ENCODE measurements around the gene TCF4. TPM values are rescaled to one million over a fixed set of nuclear protein-coding genes. Genes with fewer than 3 reads are reported as not detected.

TCF4 gene
- total RNA-seq, 1 experiment from 2014 or later: 104 TPM

DNA sequence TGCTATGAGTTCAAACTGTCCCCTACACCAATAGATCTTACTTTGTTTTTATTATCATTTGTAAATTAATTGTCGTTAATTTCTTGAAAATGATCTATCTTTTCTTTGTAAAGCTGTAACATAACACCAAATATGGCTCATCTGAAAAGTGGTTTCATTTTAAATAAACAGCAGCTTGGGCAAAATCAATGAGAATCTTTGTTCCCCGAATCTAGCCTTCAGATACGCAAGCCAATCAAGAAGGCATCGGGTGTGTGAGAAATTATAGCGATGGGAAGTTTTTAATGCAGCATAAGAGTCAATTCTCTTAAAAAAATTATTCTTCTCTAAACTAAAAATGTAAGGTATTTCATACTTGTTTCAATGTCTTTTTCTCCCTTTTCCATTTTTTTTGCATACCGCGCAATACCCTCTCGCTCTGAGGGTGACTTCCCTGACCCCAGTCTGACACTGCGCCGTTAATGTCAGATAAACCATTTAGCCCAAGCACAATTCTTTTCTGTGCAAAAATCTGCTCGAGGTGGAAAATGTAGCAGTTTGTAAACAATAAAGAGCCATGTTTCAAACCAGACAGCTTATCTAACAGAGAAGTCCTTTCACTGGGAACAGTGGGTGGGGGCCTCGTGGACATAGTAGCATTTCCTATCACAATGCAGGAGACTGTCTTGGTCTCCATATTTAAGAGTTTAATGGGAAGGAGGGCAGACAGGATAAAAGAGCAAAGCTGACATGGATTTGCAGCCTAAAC is 129.4 kb downstream of the TCF4 start (continued):
- TF ChIP-seq, protein P1, sequence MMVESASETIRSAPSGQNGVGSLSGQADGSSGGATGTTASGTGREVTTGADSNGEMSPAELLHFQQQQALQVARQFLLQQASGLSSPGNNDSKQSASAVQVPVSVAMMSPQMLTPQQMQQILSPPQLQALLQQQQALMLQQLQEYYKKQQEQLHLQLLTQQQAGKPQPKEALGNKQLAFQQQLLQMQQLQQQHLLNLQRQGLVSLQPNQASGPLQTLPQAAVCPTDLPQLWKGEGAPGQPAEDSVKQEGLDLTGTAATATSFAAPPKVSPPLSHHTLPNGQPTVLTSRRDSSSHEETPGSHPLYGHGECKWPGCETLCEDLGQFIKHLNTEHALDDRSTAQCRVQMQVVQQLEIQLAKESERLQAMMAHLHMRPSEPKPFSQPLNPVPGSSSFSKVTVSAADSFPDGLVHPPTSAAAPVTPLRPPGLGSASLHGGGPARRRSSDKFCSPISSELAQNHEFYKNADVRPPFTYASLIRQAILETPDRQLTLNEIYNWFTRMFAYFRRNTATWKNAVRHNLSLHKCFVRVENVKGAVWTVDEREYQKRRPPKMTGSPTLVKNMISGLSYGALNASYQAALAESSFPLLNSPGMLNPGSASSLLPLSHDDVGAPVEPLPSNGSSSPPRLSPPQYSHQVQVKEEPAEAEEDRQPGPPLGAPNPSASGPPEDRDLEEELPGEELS (CRISPR knock-in tag; IDR thresholded peaks at IDR 0.05): no peak
- TF ChIP-seq ZNF396 (CRISPR knock-in tag; IDR thresholded peaks at IDR 0.05; ENCODE audit: borderline replicate concordance) (no peak), ESRRA (CRISPR knock-in tag; IDR thresholded peaks at IDR 0.05; ENCODE audit: borderline replicate concordance) (no peak), ZNF263 (CRISPR knock-in tag; IDR thresholded peaks at IDR 0.05; ENCODE audit: low read depth) (no peak)
- TF ChIP-seq, protein P2, sequence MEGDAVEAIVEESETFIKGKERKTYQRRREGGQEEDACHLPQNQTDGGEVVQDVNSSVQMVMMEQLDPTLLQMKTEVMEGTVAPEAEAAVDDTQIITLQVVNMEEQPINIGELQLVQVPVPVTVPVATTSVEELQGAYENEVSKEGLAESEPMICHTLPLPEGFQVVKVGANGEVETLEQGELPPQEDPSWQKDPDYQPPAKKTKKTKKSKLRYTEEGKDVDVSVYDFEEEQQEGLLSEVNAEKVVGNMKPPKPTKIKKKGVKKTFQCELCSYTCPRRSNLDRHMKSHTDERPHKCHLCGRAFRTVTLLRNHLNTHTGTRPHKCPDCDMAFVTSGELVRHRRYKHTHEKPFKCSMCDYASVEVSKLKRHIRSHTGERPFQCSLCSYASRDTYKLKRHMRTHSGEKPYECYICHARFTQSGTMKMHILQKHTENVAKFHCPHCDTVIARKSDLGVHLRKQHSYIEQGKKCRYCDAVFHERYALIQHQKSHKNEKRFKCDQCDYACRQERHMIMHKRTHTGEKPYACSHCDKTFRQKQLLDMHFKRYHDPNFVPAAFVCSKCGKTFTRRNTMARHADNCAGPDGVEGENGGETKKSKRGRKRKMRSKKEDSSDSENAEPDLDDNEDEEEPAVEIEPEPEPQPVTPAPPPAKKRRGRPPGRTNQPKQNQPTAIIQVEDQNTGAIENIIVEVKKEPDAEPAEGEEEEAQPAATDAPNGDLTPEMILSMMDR (IDR thresholded peaks at IDR 0.05): no peak
- TF ChIP-seq, protein P3, sequence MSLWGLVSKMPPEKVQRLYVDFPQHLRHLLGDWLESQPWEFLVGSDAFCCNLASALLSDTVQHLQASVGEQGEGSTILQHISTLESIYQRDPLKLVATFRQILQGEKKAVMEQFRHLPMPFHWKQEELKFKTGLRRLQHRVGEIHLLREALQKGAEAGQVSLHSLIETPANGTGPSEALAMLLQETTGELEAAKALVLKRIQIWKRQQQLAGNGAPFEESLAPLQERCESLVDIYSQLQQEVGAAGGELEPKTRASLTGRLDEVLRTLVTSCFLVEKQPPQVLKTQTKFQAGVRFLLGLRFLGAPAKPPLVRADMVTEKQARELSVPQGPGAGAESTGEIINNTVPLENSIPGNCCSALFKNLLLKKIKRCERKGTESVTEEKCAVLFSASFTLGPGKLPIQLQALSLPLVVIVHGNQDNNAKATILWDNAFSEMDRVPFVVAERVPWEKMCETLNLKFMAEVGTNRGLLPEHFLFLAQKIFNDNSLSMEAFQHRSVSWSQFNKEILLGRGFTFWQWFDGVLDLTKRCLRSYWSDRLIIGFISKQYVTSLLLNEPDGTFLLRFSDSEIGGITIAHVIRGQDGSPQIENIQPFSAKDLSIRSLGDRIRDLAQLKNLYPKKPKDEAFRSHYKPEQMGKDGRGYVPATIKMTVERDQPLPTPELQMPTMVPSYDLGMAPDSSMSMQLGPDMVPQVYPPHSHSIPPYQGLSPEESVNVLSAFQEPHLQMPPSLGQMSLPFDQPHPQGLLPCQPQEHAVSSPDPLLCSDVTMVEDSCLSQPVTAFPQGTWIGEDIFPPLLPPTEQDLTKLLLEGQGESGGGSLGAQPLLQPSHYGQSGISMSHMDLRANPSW (CRISPR knock-in tag; conservative IDR thresholded peaks at IDR 0.05; ENCODE audit: low read depth): no peak
- TF ChIP-seq, protein P4, sequence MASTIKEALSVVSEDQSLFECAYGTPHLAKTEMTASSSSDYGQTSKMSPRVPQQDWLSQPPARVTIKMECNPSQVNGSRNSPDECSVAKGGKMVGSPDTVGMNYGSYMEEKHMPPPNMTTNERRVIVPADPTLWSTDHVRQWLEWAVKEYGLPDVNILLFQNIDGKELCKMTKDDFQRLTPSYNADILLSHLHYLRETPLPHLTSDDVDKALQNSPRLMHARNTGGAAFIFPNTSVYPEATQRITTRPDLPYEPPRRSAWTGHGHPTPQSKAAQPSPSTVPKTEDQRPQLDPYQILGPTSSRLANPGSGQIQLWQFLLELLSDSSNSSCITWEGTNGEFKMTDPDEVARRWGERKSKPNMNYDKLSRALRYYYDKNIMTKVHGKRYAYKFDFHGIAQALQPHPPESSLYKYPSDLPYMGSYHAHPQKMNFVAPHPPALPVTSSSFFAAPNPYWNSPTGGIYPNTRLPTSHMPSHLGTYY (CRISPR knock-in tag; IDR thresholded peaks at IDR 0.05): no peak

DNA sequence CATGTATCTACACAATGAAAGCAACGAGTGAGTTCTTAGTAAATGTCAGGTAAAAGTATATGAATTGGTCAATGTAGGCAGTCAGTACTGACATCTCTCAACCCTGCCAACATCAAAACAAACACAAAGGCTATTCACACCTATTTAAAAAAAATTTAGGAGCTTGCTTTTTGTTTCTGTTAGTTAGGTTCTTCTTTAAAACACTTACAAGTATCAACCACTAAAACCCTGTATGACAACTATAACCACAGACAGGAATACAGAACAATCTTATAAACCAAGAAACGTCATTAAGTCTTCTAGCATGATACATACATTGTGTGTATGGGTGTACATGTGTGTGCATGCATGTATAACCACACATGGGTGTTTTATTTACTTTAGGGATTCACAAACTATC is 131.0 kb downstream of the TCF4 start:
- POLR2A ChIA-PET: interaction anchor here (0.6 kb wide), 1 partner anchor 130 kb away, joined by 4 read pairs; no protein-coding TSS in a partner anchor
- 0 out of 2 replicates have a peak, but pooled peaks cover 9% of the 10 kb centered on the region for H3K36me3 Mint-ChIP-seq
- TF ChIP-seq, protein P5, sequence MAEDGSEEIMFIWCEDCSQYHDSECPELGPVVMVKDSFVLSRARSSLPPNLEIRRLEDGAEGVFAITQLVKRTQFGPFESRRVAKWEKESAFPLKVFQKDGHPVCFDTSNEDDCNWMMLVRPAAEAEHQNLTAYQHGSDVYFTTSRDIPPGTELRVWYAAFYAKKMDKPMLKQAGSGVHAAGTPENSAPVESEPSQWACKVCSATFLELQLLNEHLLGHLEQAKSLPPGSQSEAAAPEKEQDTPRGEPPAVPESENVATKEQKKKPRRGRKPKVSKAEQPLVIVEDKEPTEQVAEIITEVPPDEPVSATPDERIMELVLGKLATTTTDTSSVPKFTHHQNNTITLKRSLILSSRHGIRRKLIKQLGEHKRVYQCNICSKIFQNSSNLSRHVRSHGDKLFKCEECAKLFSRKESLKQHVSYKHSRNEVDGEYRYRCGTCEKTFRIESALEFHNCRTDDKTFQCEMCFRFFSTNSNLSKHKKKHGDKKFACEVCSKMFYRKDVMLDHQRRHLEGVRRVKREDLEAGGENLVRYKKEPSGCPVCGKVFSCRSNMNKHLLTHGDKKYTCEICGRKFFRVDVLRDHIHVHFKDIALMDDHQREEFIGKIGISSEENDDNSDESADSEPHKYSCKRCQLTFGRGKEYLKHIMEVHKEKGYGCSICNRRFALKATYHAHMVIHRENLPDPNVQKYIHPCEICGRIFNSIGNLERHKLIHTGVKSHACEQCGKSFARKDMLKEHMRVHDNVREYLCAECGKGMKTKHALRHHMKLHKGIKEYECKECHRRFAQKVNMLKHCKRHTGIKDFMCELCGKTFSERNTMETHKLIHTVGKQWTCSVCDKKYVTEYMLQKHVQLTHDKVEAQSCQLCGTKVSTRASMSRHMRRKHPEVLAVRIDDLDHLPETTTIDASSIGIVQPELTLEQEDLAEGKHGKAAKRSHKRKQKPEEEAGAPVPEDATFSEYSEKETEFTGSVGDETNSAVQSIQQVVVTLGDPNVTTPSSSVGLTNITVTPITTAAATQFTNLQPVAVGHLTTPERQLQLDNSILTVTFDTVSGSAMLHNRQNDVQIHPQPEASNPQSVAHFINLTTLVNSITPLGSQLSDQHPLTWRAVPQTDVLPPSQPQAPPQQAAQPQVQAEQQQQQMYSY (CRISPR knock-in tag; IDR thresholded peaks at IDR 0.05): no peak
- TF ChIP-seq ZNF121 (CRISPR knock-in tag; IDR thresholded peaks at IDR 0.05): no peak
- no peak for TF ChIP-seq JAZF1 (CRISPR knock-in tag; IDR thresholded peaks at IDR 0.05)
- no peak for TF ChIP-seq KAT7 (CRISPR knock-in tag; IDR thresholded peaks at IDR 0.05; ENCODE audit: borderline replicate concordance)
- no peak for TF ChIP-seq RORB (CRISPR knock-in tag; IDR thresholded peaks at IDR 0.05)
- no peak for TF ChIP-seq SMAD4 (CRISPR knock-in tag; IDR thresholded peaks at IDR 0.05)
- TF ChIP-seq, protein P6, sequence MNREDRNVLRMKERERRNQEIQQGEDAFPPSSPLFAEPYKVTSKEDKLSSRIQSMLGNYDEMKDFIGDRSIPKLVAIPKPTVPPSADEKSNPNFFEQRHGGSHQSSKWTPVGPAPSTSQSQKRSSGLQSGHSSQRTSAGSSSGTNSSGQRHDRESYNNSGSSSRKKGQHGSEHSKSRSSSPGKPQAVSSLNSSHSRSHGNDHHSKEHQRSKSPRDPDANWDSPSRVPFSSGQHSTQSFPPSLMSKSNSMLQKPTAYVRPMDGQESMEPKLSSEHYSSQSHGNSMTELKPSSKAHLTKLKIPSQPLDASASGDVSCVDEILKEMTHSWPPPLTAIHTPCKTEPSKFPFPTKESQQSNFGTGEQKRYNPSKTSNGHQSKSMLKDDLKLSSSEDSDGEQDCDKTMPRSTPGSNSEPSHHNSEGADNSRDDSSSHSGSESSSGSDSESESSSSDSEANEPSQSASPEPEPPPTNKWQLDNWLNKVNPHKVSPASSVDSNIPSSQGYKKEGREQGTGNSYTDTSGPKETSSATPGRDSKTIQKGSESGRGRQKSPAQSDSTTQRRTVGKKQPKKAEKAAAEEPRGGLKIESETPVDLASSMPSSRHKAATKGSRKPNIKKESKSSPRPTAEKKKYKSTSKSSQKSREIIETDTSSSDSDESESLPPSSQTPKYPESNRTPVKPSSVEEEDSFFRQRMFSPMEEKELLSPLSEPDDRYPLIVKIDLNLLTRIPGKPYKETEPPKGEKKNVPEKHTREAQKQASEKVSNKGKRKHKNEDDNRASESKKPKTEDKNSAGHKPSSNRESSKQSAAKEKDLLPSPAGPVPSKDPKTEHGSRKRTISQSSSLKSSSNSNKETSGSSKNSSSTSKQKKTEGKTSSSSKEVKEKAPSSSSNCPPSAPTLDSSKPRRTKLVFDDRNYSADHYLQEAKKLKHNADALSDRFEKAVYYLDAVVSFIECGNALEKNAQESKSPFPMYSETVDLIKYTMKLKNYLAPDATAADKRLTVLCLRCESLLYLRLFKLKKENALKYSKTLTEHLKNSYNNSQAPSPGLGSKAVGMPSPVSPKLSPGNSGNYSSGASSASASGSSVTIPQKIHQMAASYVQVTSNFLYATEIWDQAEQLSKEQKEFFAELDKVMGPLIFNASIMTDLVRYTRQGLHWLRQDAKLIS (CRISPR knock-in tag; IDR thresholded peaks at IDR 0.05; ENCODE audit: borderline replicate concordance): no peak
- no peak for TF ChIP-seq MYBL2 (CRISPR knock-in tag; IDR thresholded peaks at IDR 0.05)
- no peak for TF ChIP-seq NFATC4 (CRISPR knock-in tag; IDR thresholded peaks at IDR 0.05)
- TF ChIP-seq, protein P2 (IDR thresholded peaks at IDR 0.05): no peak

More for the DNA sequence above, 131.0 kb downstream of the TCF4 start:
- ATAC-seq (no peak), DNase-seq (ENCODE audit: low spot score) (no peak)
- H3K4me3 Mint-ChIP-seq: no peak overlapping the region
- H3K9me3 Mint-ChIP-seq: no peaks in the 10 kb centered on the region
- CTCF ChIA-PET: interaction anchor here (1.2 to 1.5 kb wide), 2 partner anchors 10 to 32 kb away, joined by 4 read pairs; no protein-coding TSS in a partner anchor
- H3K27ac Mint-ChIP-seq: no peak overlapping the region
- H3K4me1 Mint-ChIP-seq: peaks cover 73% of the 10 kb centered on the region
- no peaks in the 10 kb centered on the region for H3K27me3 Mint-ChIP-seq (ENCODE audit: low read depth)

All from WTC11 (cell line).